Hematopoietic multipotent progenitor cell treated with erythropoietin and hydrocortisone succinate and interleukin-3 and kit ligand, for 8 days (in vitro differentiated cells): ENCODE results near the gene NDRG4.

ENCODE experiments used
- DNase-seq: peaks from one replicate; pipeline ENCODE4 v3.0.0-alpha.2; 2015

NDRG4 gene

GRCh38 chr16:58495521-58496331, 4.2 kb upstream of the NDRG4 start:
- no peak for DNase-seq

- no peak for DNase-seq
Measured at GRCh38 chr16:58497468-58497867, 2.5 kb upstream of the NDRG4 start.

- DNase-seq: no peak
Measured at GRCh38 chr16:58497935-58498334, 2.0 kb upstream of the NDRG4 start.

GRCh38 chr16:58498341-58499091, 1.4 kb upstream of the NDRG4 start:
- DNase-seq: no peak

DNA sequence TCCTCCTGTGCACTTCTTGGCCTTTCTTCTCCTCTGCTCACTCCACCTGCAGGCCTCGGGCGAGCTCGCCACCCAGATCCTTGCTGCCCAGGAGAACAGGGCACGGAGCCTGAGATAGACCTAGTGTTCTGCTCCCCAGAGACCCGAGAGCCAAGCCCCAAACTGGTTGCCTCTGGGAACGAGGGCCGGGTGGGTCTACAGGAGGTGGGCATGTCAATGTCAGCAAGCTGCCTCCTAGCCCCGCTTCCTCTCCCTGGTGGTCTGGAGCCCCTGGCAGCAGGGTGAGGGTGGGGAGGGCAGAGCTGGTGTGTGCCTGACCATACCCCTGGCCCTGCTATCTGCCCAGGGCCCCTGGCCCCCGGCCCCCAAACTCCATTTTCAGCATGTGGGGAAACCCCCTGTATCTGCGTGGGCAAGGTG, 841 bp upstream of the NDRG4 start:
- DNase-seq: no peak

DNA sequence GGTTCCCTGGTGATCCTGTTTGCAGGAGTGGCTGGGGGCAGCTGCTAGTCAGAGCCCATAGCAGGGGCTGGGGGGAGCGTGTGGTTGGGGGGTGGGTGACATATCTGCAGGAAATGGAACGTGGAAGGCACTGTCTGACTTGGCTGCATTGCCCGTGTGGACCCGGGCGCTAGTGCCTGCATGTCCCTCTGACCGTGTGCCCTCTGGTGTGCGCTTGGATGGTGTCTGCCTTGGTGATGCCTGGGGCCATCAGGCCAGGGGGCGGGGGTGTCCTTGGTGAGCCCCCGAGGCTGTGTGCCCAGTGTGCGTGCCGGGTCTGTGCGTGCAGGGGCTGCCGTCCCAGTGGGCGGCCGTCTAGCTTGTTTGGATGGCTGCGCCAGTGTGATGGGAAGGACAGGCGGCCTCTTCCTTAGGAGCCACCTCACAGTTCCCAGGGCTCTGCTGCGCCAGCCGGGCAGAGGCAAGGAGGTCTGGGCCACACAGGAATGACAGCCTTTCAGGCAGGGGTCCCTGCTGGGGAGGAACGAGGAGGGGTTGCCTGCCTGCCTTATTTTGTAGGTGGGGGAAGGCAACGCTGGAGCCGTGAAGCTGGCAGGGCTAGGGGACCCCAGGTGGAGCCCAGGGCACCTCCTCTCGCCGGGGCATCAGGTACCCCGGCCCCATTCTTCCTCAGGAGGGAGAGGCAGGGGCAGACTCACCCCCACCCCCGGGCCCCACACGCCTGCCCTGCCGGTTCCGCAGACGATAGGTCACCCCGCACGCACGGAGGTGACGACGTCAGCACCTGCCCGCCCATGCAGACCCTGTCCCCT, 693 bp downstream of the NDRG4 start:
- DNase-seq: no peak

DNA sequence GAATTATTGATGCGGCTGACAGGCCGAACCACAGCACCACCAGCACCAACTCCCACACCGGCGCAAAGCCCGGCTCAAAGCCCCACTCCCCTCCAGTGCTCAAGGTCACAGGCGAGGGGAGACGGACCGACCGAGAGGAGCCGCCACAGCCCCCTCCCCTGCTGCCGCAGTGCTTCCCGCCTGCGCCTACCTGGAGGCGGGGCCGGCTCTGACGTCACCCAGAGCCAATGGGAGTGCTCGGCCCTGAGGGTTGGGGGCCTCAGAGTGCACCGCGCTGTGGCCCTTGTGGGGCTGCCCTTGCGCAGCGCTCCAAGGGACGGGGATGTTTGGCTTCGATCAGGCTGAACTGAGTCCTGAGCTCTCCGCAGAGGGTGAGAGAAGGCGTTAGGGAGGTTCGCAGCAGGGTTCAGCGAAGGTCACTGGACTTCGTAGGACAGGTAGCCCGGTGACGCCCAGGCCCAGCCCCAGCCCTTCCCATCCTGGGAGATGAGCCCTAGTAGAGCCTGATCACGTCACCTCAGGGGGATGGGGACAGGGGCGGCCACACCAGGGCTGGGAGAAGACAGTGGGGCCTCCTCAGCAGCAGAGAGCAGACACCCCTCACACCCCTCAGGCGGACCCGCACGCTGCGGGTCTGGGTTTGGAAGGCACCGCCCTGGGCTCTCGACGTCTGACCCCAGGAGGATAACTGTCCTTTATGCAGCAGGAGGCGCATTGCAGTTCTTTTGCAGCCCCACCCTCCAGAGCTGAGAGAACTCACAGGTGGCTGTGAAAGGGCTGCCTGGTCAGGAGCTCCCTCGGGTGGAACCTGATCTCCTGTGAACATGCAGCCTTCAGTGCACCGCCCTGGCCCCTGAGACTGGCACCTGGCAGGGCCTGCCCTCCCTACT, 1.5 kb downstream of the NDRG4 start:
- DNase-seq: no peak

DNA sequence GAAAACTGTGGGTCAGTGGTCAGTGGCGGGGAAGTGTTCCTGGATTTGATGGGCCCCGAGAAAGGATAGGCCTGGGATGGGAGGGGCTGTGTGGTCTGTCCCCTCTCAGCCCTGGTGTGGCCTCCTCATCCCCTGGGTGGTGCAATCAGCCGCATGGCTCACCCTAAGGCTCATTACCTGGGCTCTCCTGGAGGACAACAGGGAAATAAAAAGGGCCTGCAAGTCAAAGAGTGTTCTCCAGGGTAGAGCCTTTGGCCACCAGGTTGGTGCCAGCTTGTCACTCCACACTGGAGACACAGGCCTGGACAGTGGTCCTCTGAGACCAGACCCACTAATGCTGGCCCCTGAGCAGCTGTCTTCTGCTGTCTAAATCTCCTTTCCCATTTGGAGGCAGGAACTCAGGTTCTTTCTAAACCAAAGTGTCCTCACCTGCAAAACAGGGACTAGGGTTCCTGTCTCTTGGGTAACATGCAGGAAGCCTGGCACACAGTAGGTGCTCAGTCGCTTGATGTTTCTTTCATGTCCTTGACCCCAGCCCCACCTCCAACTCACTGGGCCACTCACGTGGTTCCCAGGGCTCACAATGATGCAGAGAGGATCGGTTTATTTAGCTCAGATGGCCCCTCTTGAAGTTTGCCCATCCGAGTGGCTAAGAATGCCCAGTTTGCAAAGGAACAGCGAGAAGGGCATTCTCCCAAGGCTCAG, 2.4 kb downstream of the NDRG4 start:
- DNase-seq: no peak

GRCh38 chr16:58503166-58503862, 3.4 kb downstream of the NDRG4 start:
- no peak for DNase-seq

- no peak for DNase-seq
Measured at GRCh38 chr16:58503863-58504688, 4.1 kb downstream of the NDRG4 start.

DNA sequence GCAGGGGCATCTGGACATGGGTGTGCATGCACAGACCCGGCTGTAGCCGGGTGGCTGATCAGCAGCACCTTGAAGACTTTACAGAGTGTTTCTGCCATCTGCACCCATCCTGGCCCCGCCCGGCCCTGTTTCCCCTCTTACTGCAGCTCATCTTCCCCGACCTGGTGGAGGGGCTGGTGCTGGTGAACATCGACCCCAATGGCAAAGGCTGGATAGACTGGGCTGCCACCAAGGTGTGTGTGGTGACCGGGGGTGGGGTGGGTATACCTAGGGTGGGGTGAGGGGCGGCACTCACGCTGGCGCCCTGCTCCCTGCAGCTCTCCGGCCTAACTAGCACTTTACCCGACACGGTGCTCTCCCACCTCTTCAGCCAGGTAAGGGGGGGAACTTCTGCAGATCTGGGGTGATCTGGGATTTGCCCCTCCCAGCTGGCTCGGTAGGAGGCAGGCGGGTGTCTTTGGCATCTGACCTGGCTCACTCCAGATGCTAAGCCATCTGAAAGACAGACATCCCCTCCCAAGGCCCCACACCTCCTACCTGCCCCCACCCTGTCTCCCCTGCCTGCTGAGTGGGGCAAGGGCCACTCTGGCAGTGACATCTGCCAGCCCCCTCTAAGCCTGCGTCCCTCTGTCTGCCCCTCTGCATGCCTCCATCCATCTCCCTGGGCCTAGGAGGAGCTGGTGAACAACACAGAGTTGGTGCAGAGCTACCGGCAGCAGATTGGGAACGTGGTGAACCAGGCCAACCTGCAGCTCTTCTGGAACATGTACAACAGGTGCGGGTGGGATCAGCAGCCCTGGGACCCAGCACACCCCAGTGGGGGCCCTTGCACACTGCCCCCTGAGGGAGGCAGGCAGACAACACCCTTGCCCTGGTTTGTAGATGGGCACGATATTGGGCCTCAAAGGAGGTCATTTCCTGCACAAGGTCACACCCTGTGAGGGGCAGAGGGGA, 6.6 kb downstream of the NDRG4 start:
- DNase-seq: no peak

- no peak for DNase-seq
Measured at GRCh38 chr16:58507195-58507962, 7.4 kb downstream of the NDRG4 start.

DNA sequence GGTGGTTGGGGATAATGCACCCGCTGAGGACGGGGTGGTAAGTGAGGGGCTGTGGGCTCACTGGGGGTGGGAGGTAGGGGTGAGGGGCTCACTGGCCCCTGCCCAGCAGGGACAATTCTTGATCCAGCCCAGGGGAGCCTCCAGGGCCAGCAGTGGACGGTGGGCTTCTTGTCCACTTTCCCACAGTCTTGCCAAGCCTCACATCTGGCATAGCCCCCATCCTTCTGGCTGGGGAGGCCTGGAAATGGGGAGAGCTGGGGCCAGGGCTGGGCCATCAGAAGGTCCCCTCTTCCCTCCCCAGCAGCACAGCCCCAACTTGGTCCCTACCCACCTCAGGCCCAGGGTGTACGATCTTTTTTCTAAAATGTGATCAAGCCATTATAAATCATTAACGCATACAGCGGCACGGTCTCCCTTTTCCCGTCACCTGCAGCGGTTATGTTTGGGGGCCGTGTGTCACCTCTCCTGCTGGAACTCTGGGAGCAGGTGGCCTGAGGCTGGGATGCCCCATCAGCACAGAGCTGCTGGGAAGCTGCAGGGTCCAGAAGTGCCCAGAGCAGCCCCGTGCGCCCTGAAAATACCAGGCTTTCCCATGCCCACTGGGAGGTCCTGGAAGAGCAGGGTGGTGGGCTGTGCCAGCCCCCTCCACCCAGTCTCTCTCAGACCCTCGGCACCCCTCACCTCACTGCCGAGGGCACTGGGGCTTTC, 8.2 kb downstream of the NDRG4 start:
- no peak for DNase-seq

DNA sequence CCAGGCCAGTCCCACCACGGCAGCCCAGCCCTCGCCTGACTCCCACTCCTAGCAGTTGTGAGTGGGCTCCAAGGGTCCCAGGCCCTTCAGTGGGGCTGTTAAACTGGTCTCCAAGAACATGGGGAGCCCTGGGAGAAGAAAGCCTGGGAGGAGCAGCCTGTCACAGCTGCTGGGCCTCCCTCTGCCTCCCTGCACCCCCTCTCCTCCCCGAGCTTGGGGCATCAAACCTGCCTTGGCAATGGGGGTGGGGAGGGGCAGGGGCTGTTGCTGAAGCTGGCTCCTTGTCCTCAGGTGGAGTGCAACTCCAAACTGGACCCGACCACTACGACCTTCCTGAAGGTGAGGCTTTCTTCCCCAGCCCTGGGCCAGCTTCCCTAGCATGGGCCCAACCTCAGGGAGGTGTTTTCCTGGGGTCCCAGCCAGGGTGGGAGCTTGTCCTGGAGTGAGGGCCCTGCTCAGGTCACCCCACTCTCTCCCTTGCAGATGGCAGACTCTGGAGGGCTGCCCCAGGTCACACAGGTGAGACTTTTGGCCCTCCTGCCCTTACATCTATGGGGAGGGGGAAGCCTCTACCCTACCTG, 8.8 kb downstream of the NDRG4 start:
- no peak for DNase-seq

- no peak for DNase-seq
Measured at GRCh38 chr16:58509256-58510096, 9.5 kb downstream of the NDRG4 start.
